Testis (tissue), 2 donors: Measurements from ENCODE around the gene TESK1.

ENCODE experiments used
- POLR2A ChIP-seq: fragments of 450-650 bp; IDR thresholded peaks from one replicate; pipeline ENCODE4 v1.6.1; 2017; ENCODE audit warnings: antibody characterized with exemption, mild to moderate bottlenecking, moderate library complexity
- TF ChIP-seq, protein P1 (sequence below), 3 experiments: fragments of 450-650 bp in 2 of 3; fragments of 200-600 bp in 1 of 3; sonication (generic) in 1 of 3; IDR thresholded peaks; one replicate each; pipeline ENCODE4 v1.5.1; 2016 to 2019; ENCODE audit warnings: antibody characterized with exemption in 3 of 3, mild to moderate bottlenecking in 2 of 3, moderate library complexity in 1 of 3

DNA sequence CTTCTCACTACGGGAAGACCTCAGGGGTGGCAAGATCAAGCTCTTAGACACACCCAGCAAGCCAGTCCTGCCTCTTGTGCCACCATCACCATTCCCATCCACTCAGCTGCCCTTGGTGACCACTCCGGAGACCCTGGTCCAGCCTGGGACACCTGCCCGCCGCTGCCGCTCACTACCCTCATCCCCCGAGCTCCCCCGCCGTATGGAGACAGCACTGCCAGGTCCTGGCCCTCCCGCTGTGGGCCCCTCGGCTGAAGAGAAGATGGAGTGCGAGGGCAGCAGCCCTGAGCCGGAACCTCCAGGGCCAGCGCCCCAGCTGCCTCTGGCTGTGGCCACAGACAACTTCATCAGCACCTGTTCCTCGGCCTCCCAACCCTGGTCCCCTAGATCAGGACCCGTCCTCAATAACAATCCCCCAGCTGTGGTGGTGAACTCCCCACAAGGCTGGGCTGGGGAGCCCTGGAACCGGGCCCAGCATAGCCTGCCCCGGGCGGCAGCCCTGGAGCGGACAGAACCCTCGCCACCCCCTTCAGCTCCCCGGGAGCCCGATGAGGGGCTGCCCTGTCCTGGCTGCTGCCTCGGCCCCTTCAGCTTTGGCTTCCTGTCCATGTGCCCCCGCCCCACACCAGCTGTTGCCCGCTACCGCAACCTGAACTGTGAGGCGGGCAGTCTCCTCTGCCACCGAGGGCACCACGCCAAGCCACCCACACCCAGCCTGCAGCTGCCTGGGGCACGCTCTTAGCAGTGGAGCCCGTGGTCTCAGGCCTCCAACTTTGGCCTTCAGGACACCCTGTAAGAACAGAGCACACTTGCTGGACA lies 4.1 kb downstream of the TESK1 start:
- TF ChIP-seq, protein P1, sequence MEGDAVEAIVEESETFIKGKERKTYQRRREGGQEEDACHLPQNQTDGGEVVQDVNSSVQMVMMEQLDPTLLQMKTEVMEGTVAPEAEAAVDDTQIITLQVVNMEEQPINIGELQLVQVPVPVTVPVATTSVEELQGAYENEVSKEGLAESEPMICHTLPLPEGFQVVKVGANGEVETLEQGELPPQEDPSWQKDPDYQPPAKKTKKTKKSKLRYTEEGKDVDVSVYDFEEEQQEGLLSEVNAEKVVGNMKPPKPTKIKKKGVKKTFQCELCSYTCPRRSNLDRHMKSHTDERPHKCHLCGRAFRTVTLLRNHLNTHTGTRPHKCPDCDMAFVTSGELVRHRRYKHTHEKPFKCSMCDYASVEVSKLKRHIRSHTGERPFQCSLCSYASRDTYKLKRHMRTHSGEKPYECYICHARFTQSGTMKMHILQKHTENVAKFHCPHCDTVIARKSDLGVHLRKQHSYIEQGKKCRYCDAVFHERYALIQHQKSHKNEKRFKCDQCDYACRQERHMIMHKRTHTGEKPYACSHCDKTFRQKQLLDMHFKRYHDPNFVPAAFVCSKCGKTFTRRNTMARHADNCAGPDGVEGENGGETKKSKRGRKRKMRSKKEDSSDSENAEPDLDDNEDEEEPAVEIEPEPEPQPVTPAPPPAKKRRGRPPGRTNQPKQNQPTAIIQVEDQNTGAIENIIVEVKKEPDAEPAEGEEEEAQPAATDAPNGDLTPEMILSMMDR (IDR thresholded peaks at IDR 0.05), result no peak
- no peak for TF ChIP-seq POLR2A
